Measurements from ENCODE around the gene AXDND1.
"Not testable (repeated sequence)": the region's sequence is repeated elsewhere in the genome, so short reads cannot be mapped to it uniquely, and the experiment has no call there.

AXDND1 gene

GRCh38 chr1:179341943-179342547, 23.7 kb upstream of the AXDND1 start:
- no peak for DNase-seq (ENCODE audit: low spot score)
- no peak overlapping the region for H3K27ac ChIP-seq
- no peak for TF ChIP-seq CTCF (IDR thresholded peaks at IDR 0.05)
- H3K4me3 ChIP-seq: no peak overlapping the region

- Histone ChIP-seq H3K4me3 (no peak overlapping the region), H3K27ac (no peak overlapping the region)
- no peak for TF ChIP-seq CTCF (IDR thresholded peaks at IDR 0.05)
- DNase-seq (ENCODE audit: low spot score): no peak
Observed at GRCh38 chr1:179342740-179343404, 22.9 kb upstream of the AXDND1 start.

GRCh38 chr1:179351281-179351680, 14.5 kb upstream of the AXDND1 start:
- TF ChIP-seq CTCF (IDR thresholded peaks at IDR 0.05): no peak
- DNase-seq (ENCODE audit: low spot score): no peak
- no peak overlapping the region for H3K27ac ChIP-seq
- no peak overlapping the region for H3K4me3 ChIP-seq

GRCh38 chr1:179352236-179352635, 13.5 kb upstream of the AXDND1 start:
- no peak for DNase-seq (ENCODE audit: low spot score)
- Histone ChIP-seq H3K27ac (no peak overlapping the region), H3K4me3 (no peak overlapping the region)
- no peak for TF ChIP-seq CTCF (IDR thresholded peaks at IDR 0.05)

GRCh38 chr1:179353546-179353945, 12.2 kb upstream of the AXDND1 start:
- peak overlapping the region; percentile 9 for H3K4me3 ChIP-seq
- H3K27ac ChIP-seq: peak overlapping the region in 1 of 2 donors; percentile 64
- no peak for DNase-seq (ENCODE audit: low spot score)
- TF ChIP-seq CTCF (IDR thresholded peaks at IDR 0.05): no peak

GRCh38 chr1:179361631-179362030, 4.1 kb upstream of the AXDND1 start:
- DNase-seq (ENCODE audit: low spot score); H3K4me3 ChIP-seq; H3K27ac ChIP-seq: not testable (repeated sequence)

- DNase-seq (ENCODE audit: low spot score): no peak
- Histone ChIP-seq H3K27ac (peak overlapping the region; percentile 88 to 92), H3K4me3 (peak overlapping the region; percentile 82)
- no peak for TF ChIP-seq CTCF (IDR thresholded peaks at IDR 0.05)
Observed at GRCh38 chr1:179366093-179366800, 476 bp downstream of the AXDND1 start.
